IMR-90 (cell line): ENCODE results near the gene PRSS22. TPM values are rescaled to one million over a fixed set of nuclear protein-coding genes. Genes with fewer than 3 reads are reported as not detected.
A peak's percentile ranks its signal among the peaks of the same experiment; 100 is the strongest.

ENCODE experiments used
- ATAC-seq: fragments of 200-7000 bp; cut with Tn5 transposase; 2 replicates; pipeline ENCODE4 v1.9.1; 2020; ENCODE audit warnings: low read depth, mild to moderate bottlenecking, moderate library complexity
- BruUV-seq: library from RNA; stranded (reverse); fragments of 400-500 nt; replicated peaks from 2 replicates; lab custom pipeline; 2021; lab: Mats Ljungman, UMichigan
- CTCF ChIA-PET: fragments of 300-600 bp; formaldehyde crosslinking; extraction: SDS; loops from one replicate; lab custom pipeline; 2021; ENCODE audit warnings: antibody characterized with exemption; lab: Yijun Ruan, JAX
- POLR2A ChIA-PET: fragments of 300-600 bp; sonication (Branson Sonifier 250); formaldehyde crosslinking; loops from one replicate; lab custom pipeline; 2022; ENCODE audit warnings: antibody characterized with exemption; ENCODE audit not compliant: unreplicated experiment; lab: Charles Lee
- DNase-seq: peaks from one replicate; pipeline ENCODE4 v3.0.0; 2013
- H2AFZ ChIP-seq: replicated peaks from 2 replicates; pipeline ENCODE3; 2013; ENCODE audit warnings: low read length, mild to moderate bottlenecking; ENCODE audit not compliant: poor library complexity
- H2AK5ac ChIP-seq: 2 replicates; pipeline ENCODE4 v1.6.1; 2013; ENCODE audit warnings: low read depth, low read length, inconsistent platforms
- H2AK9ac ChIP-seq: replicated peaks from 2 replicates; pipeline ENCODE3; 2013; ENCODE audit warnings: mild to moderate bottlenecking, low read depth, low read length, moderate library complexity; ENCODE audit not compliant: poor library complexity
- H2BK120ac ChIP-seq: 2 replicates; pipeline ENCODE4 v1.6.1; 2013; ENCODE audit warnings: low read depth, low read length, inconsistent platforms
- H2BK15ac ChIP-seq: 3 replicates; pipeline ENCODE4 v1.6.1; 2013; ENCODE audit warnings: low read depth, low read length, inconsistent platforms
- H2BK20ac ChIP-seq: 2 replicates; pipeline ENCODE4 v1.6.1; 2013; ENCODE audit warnings: low read depth, mild to moderate bottlenecking, inconsistent platforms, low read length, moderate library complexity
- H2BK5ac ChIP-seq: 2 replicates; pipeline ENCODE4 v1.6.1; 2013; ENCODE audit warnings: mild to moderate bottlenecking, low read depth, low read length, inconsistent platforms; ENCODE audit not compliant: poor library complexity, severe bottlenecking
- H3K14ac ChIP-seq: replicated peaks from 2 replicates; pipeline ENCODE4 v1.6.1; 2013; ENCODE audit warnings: low read depth, low read length, inconsistent platforms
- H3K18ac ChIP-seq: 2 replicates; pipeline ENCODE4 v1.6.1; 2013; ENCODE audit warnings: low read depth, low read length, control low read depth
- H3K23ac ChIP-seq: 2 replicates; pipeline ENCODE4 v1.6.1; 2013; ENCODE audit warnings: low read depth, low read length, inconsistent platforms
- H3K27ac ChIP-seq: 2 replicates; pipeline ENCODE4 v1.5.1; 2013; ENCODE audit warnings: mild to moderate bottlenecking, control low read depth, low read length; ENCODE audit not compliant: insufficient read depth
- H3K27me3 ChIP-seq: 2 replicates; pipeline ENCODE4 v1.6.1; 2013; ENCODE audit warnings: low read length; ENCODE audit not compliant: control insufficient read depth, insufficient read depth
- H3K36me3 ChIP-seq: 2 replicates; pipeline ENCODE4 v1.6.1; 2013; ENCODE audit warnings: low read length, mixed read lengths; ENCODE audit not compliant: control insufficient read depth, insufficient read depth
- H3K4ac ChIP-seq: 2 replicates; pipeline ENCODE4 v1.6.1; 2013; ENCODE audit warnings: low read depth, low read length, inconsistent platforms
- H3K4me1 ChIP-seq: 2 replicates; pipeline ENCODE4 v1.6.1; 2013; ENCODE audit warnings: low read length, mixed read lengths; ENCODE audit not compliant: control insufficient read depth, insufficient read depth
- H3K4me2 ChIP-seq: 2 replicates; pipeline ENCODE4 v1.6.1; 2013; ENCODE audit warnings: low read depth, mild to moderate bottlenecking, control low read depth, low read length, moderate library complexity
- H3K4me3 ChIP-seq: 2 replicates; pipeline ENCODE4 v1.5.1; 2013; ENCODE audit warnings: low read depth, mild to moderate bottlenecking, control low read depth, low read length, moderate library complexity; ENCODE audit not compliant: insufficient read depth
- H3K56ac ChIP-seq: 2 replicates; pipeline ENCODE4 v1.6.1; 2013; ENCODE audit warnings: low read length, inconsistent platforms; ENCODE audit not compliant: insufficient read depth; ENCODE audit errors: extremely low read depth
- H3K79me1 ChIP-seq, 2 experiments: 2 replicates each; pipeline ENCODE4 v1.6.1; 2013; ENCODE audit warnings: low read length in 2 of 2, inconsistent platforms in 1 of 2, low read depth in 1 of 2
- H3K9ac ChIP-seq: 2 replicates; pipeline ENCODE4 v1.6.1; 2013; ENCODE audit warnings: low read depth, low read length, control low read depth
- H3K9me1 ChIP-seq: 2 replicates; pipeline ENCODE4 v1.6.1; 2013; ENCODE audit warnings: low read length, inconsistent platforms; ENCODE audit not compliant: insufficient read depth
- H3K9me3 ChIP-seq: 2 replicates; pipeline ENCODE4 v1.6.1; 2013; ENCODE audit warnings: low read length; ENCODE audit not compliant: control insufficient read depth, insufficient read depth
- H4K20me1 ChIP-seq: 2 replicates; pipeline ENCODE4 v1.6.1; 2013; ENCODE audit warnings: low read length, inconsistent platforms; ENCODE audit not compliant: insufficient read depth
- H4K5ac ChIP-seq: 2 replicates; pipeline ENCODE4 v1.6.1; 2013; ENCODE audit warnings: mild to moderate bottlenecking, low read depth, low read length, control low read depth
- H4K8ac ChIP-seq, 2 experiments: 2 replicates each; pipeline ENCODE4 v1.6.1; 2013; ENCODE audit warnings: low read depth in 2 of 2, low read length in 2 of 2, control low read depth in 1 of 2, inconsistent platforms in 1 of 2
- H4K91ac ChIP-seq: 2 replicates; pipeline ENCODE4 v1.6.1; 2013; ENCODE audit warnings: low read depth, low read length, inconsistent platforms; ENCODE audit not compliant: insufficient read depth
- BHLHE40 ChIP-seq: fragments of 150-350 bp; IDR thresholded peaks from 2 replicates; pipeline ENCODE4 v1.6.1; 2016; ENCODE audit warnings: mild to moderate bottlenecking, low read depth, low read length
- CEBPB ChIP-seq: IDR thresholded peaks from 2 replicates; pipeline ENCODE4 v1.6.1; 2012; ENCODE audit warnings: low read depth, low read length, improper control_type of control experiment
- CHD1 ChIP-seq: IDR thresholded peaks from 2 replicates; pipeline ENCODE4 v1.6.1; 2012; ENCODE audit warnings: low read depth, low read length, improper control_type of control experiment
- CTCF ChIP-seq: conservative IDR thresholded peaks from 2 replicates; pipeline ENCODE4 v1.5.1; 2012; ENCODE audit warnings: mild to moderate bottlenecking, low read depth, low read length, improper control_type of control experiment
- ELK1 ChIP-seq: fragments of 150-350 bp; IDR thresholded peaks from 2 replicates; pipeline ENCODE4 v1.6.1; 2016; ENCODE audit warnings: low read depth, mild to moderate bottlenecking, low read length, moderate library complexity, borderline replicate concordance
- FOS ChIP-seq: fragments of 150-350 bp; IDR thresholded peaks from 2 replicates; pipeline ENCODE4 v1.6.1; 2016; ENCODE audit warnings: low read depth, low read length
- MAFK ChIP-seq: IDR thresholded peaks from 2 replicates; pipeline ENCODE4 v1.6.1; 2012; ENCODE audit warnings: low read depth, low read length, improper control_type of control experiment
- MAZ ChIP-seq: IDR thresholded peaks from 2 replicates; pipeline ENCODE4 v1.6.1; 2012; ENCODE audit warnings: low read depth, mild to moderate bottlenecking, low read length, improper control_type of control experiment, moderate library complexity, borderline replicate concordance
- MXI1 ChIP-seq: IDR thresholded peaks from 2 replicates; pipeline ENCODE4 v1.6.1; 2012; ENCODE audit warnings: low read depth, mild to moderate bottlenecking, low read length, moderate library complexity, borderline replicate concordance
- NFE2L2 ChIP-seq: fragments of 150-350 bp; IDR thresholded peaks from 2 replicates; pipeline ENCODE4 v1.6.1; 2016; ENCODE audit warnings: low read depth, mild to moderate bottlenecking, low read length
- POLR2A ChIP-seq: IDR thresholded peaks from 2 replicates; pipeline ENCODE4 v1.6.1; 2012; ENCODE audit warnings: mild to moderate bottlenecking, low read depth, low read length
- RAD21 ChIP-seq: IDR thresholded peaks from 2 replicates; pipeline ENCODE4 v1.6.1; 2012; ENCODE audit warnings: low read length, improper control_type of control experiment
- RCOR1 ChIP-seq: IDR thresholded peaks from 2 replicates; pipeline ENCODE4 v1.6.1; 2012; ENCODE audit warnings: mild to moderate bottlenecking, low read length, improper control_type of control experiment; ENCODE audit not compliant: insufficient replicate concordance
- RFX5 ChIP-seq: IDR thresholded peaks from 2 replicates; pipeline ENCODE4 v1.8.0; 2012; ENCODE audit warnings: low read depth, mild to moderate bottlenecking, low read length, moderate library complexity
- SMC3 ChIP-seq: fragments of 150-350 bp; IDR thresholded peaks from 2 replicates; pipeline ENCODE4 v1.6.1; 2016; ENCODE audit warnings: low read depth, mild to moderate bottlenecking, antibody characterized with exemption, low read length, moderate library complexity
- USF2 ChIP-seq: fragments of 150-350 bp; IDR thresholded peaks from 2 replicates; pipeline ENCODE4 v1.6.1; 2017; ENCODE audit warnings: mild to moderate bottlenecking, antibody characterized with exemption, low read length, low read depth
- WGBS, 2 experiments: methylation state at CpG; one replicate each; pipeline versions ENCODE4 v1.1.5 to v1.1.7; 2013; ENCODE audit warnings: missing lambda C conversion rate in 2 of 2; ENCODE audit not compliant: insufficient read length in 1 of 2; ENCODE audit errors: extremely low coverage in 2 of 2; 5-methylcytosine and 5-hydroxymethylcytosine counted together
- dilution Hi-C: fragments of 300-500 bp; cut with HindIII; formaldehyde crosslinking; loops from one replicate; pipeline ENCODE4 v1.14.3; 2018; ENCODE audit warnings: low sequenced_read_pairs; ENCODE audit not compliant: unreplicated experiment
- in situ Hi-C: fragments of 300-500 bp; cut with MboI; formaldehyde crosslinking; loops from 3 replicates; pipeline ENCODE4 v1.14.3; 2019; ENCODE audit warnings: low sequenced_read_pairs, inconsistent platforms, mixed read lengths
- intact Hi-C: fragments of 100-400 bp; cut with micrococcal nuclease; formaldehyde crosslinking; loops from 2 replicates; pipeline ENCODE4 v1.10.0; 2022
- polyA plus RNA-seq, 3 experiments: library from polyadenylated mRNA; depleted of rRNA; stranded (reverse); fragments of >200 nt; gene quantifications; 2 replicates each; pipeline ENCODE4 v1.2.3, GENCODE V29; 2012; ENCODE audit warnings: low replicate concordance in 1 of 3
- total RNA-seq: library from RNA; depleted of rRNA; stranded (reverse); fragments of >200 nt; gene quantifications from 2 replicates; pipeline ENCODE4 v1.2.3, GENCODE V29; 2012

Gene PRSS22
- total and polyA plus RNA-seq, 2 of the 4 experiments (the other 2 are of a cell fraction) = not detected

- Histone ChIP-seq H2AK5ac (no peak overlapping the region), H3K9ac (no peak overlapping the region), H2BK20ac (no peak overlapping the region), H3K4me2 (no peak overlapping the region), H3K18ac (no peak overlapping the region), H3K9me3 (peaks cover 14% of the 10 kb centered on the region), H4K8ac (no peak overlapping the region), H3K14ac (no peak overlapping the region), H3K27me3 (peaks cover 21% of the 10 kb centered on the region), H3K56ac (no peak overlapping the region), H3K9me1 (no peaks in the 10 kb centered on the region), H2AK9ac (peak overlapping the region; percentile 28), H4K5ac (no peak overlapping the region), H4K91ac (no peak overlapping the region), H3K4me3 (no peak overlapping the region), H4K20me1 (no peaks in the 10 kb centered on the region), H2BK15ac (no peak overlapping the region), H2BK120ac (no peak overlapping the region), H2BK5ac (no peak overlapping the region), H3K36me3 (no peaks in the 10 kb centered on the region), H3K23ac (no peak overlapping the region), H3K79me1 (no peaks in the 10 kb centered on the region), H3K4me1 (0 out of 2 replicates have a peak, but pooled peaks cover 2% of the 10 kb centered on the region), H3K4ac (no peak overlapping the region), H3K27ac (no peak overlapping the region), H2AFZ (no peak overlapping the region)
- ATAC-seq (no peak), DNase-seq (no peak)
- POLR2A ChIA-PET = no interaction called here
- no peak for TF ChIP-seq RFX5
- TF ChIP-seq MAFK = no peak
- no peak for TF ChIP-seq USF2
- no peak for TF ChIP-seq ELK1
- no peak for TF ChIP-seq BHLHE40
- no peak for TF ChIP-seq NFE2L2
- TF ChIP-seq SMC3 = no peak
- no peak for TF ChIP-seq FOS
- TF ChIP-seq CTCF = no peak
- TF ChIP-seq CEBPB = no peak
- TF ChIP-seq MAZ = no peak
- TF ChIP-seq MXI1 = no peak
- no peak for TF ChIP-seq RCOR1
- no peak for TF ChIP-seq RAD21
- no peak for TF ChIP-seq POLR2A
- no peak for TF ChIP-seq CHD1
- WGBS, 2 experiments = 39% methylated on average over 8 of the region's 23 CpGs; no CpG with 5 or more reads in 1 of the 2 experiments
- intact Hi-C loops = no loop called here
- BruUV-seq = no TSS peak
- CTCF ChIA-PET = no interaction called here
- in situ Hi-C loops = no loop called here
- dilution Hi-C loops = no loop called here
These were observed 465 bp upstream of the PRSS22 start for GRCh38 chr16:2858245-2859025.
